HG02938 (cell line): ENCODE data around the gene FAM78A.
"Not testable (repeated sequence)": the region's sequence is repeated elsewhere in the genome, so short reads cannot be mapped to it uniquely, and the experiment has no call there.

Source experiments
- ATAC-seq: cut with Tn5 transposase; IDR thresholded peaks from one replicate; pipeline ENCODE4 v1.9.1; 2021; ENCODE audit warnings: mild to moderate bottlenecking, moderate library complexity; ENCODE audit not compliant: unreplicated experiment

Gene FAM78A

DNA sequence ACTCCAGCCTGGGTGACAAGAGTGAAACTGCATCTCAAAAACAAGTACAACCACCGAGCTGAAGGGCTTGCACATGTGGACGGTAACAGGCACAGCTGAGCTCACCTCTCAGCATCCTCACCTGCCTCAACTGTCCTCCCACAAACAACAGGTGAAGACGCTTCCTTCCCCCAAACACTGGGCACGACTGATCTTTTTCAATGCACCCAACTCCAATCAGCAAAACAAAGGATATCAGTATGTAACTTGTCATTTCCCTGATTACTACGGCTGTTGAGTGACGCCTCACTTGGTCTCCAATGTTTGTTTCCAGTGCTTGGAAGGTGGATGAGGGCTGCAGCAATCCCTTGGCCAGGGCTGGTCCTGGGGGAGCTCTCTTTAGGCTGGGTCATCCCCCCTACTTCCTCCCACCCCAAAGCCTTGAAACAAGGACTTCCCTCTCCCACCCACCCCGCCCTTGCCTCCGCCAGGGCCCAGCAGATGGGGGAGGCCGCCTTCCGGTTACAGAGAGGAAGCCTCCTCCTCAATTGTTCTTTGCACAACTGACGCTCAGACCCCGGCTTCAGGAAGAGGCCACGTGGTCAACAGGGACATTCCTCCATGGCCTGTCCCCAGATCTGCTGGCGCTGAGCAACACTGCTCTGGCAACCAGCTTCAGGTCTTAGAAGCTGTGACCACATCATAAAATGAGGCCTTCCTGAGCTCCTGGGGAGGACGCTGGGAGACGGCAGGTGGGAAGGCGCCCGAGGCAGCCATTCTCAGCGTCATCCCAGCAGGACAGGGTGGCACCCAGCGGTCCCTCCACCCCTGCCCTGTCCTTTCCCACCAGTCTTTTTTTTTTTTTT, 5.9 kb downstream of the FAM78A start:
- ATAC-seq = no peak

DNA sequence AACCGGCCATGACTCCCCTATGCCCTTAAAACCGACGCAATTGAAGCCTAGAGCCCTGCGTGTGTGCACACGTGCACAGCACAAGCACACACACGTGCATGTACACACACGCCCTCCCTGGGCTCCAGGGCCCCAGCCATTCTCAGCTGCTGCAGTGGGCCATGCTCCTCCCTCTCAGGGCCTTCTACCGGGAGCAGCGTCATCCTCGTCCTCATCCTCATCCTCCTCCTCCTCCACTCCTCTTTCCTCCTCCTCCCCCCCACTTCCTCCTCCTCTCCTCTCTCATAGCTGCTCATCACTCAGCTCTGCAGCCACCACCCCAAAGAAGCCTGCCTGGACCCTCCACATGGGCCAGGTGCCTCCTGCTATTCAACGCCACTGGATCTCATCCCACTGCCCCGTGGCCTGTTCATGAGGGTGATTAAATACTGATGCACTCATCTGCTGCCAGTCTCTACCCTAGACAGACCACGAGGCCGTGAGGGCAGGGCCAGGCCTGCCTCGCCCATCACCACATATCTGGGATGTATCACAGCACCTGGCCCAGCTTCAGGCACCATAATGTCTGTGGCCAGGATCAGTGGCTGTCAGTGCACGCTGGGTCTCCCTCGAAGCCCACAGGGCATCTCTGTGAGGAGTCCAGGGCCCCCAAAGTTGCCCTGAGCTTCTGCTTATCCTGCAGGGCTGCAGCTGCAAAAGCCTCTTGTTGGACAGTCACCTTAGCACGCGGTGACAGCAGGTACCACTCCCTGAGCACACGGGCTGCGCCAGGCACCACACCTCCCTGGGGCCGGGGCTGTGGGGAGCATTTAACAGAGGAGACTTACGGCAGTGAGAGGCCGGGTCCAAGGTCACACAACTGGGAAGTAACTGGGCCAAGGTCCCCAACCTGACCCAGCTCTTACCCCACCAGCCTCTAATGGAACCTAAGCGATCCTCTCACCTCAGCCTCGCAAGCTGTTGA, 9.8 kb downstream of the FAM78A start:
- ATAC-seq = no peak

DNA sequence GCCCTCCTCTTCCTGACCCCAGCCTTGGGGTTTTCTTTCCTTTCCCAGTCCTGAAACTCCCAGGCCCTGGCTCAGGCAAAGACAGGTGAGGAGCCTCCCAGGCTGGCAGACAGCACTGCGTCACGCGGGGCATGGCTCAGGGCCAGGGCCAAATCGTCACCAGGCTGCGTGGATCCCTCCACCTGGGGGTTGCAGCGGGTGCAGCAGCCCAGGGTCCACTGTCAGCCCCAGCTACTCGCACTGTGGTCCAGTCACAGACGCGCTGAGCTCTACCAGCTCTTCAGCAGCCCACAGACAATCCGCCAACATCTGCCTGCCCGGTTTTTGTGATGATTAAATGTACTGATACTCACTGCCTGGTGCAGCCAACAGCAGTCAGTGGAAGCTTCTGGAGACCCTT, 12.1 kb downstream of the FAM78A start:
- no peak for ATAC-seq

DNA sequence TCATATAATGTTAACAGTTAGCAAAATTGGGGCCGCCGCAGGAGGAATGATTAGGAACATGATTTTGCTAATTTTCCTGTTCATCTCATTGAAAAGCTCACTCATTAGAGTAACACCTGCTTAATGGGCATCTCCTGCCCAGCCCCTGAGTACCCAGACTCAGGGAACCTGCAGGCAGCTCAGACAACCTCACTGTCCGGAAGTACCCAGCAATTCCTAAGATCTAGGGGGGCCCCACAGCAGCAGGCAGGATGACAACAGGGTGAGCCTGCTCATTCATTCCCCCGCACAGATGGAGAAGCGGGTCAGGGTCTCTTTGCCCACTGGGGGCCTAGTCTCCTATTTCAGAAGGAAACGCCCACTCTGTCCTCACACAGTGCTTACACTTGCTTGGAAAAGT, 12.6 kb downstream of the FAM78A start:
- ATAC-seq = no peak

DNA sequence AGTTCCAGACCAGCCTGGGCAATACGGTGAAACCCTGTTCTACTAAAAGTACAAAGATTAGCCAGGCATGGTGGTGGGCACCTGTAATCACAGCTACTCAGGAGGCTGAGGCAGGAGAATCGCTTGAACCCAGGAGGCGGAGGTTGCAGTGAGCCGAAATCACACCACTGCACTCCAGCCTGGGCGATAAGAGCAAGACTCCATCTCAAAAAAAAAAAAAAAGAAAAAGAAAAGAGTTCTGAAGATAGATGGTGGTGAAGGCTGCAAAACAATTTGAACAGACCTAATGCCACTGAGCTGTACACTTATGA, 13.3 kb downstream of the FAM78A start:
- ATAC-seq = not testable (repeated sequence)

DNA sequence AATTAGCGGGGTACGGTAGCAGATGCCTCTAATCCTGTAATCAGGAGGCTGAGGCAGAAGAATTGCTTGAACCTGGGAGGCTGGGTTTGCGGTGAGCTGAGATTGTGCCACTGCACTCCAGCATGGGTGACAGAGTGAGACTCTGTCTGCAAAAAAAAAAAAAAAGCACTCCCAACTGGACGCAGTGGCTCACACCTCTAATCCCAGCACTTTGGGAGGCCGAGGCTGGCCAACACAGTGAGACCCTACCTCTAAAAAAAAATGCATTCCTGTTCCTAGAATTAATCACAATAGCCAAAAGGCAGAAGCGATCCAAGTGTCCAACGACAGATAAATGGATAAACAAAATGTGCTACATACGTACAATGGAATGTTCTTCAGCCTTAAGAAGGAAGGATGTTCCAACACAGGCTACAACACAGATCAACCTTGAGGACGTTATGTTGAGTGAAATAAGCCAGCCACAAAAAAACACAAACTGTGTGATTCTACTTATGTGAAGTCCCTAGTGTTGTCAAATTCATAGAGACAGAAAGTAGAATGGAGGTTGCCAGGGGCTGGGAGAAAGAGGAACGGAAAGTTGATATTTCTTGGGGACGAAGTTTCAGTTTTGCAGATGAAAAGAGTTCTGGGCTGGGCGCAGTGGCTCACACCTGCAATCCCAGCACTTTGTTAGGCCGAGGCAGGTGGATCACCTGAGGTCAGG, 13.8 kb downstream of the FAM78A start:
- no peak for ATAC-seq

DNA sequence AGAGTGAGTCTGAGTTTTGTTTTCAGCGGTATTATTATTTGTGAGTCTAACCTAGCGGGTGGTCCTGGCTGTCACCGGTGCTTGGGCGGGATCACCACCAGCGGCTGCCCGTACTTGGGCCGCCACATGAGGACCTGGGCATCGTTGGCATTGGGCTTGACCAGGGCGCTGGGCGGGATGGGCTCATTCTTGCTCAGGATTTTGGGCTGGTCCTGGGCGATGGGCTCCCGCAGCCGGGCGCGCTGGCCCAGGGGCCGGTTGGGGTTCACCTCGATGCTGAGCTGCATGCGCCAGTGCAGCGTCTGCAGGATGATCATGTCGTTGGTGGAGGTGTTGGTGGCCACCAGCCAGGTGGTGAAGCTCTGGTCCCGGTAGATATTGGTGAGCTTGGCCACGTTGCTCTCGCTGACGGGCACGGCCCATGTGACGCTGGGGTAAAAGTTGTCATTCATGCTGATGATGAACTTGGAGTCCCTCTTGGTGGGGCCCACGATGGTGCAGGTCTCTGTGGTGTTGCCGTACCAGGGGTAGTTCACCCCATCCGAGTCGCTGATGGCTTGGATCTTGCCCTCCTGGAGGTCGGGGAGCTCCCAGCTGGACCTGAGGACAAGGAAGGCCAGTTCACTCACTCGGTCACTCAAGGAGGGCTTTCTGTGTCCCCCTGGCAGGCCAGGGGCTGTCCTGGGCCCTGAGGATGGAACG, 15.4 kb downstream of the FAM78A start:
- ATAC-seq = no peak

DNA sequence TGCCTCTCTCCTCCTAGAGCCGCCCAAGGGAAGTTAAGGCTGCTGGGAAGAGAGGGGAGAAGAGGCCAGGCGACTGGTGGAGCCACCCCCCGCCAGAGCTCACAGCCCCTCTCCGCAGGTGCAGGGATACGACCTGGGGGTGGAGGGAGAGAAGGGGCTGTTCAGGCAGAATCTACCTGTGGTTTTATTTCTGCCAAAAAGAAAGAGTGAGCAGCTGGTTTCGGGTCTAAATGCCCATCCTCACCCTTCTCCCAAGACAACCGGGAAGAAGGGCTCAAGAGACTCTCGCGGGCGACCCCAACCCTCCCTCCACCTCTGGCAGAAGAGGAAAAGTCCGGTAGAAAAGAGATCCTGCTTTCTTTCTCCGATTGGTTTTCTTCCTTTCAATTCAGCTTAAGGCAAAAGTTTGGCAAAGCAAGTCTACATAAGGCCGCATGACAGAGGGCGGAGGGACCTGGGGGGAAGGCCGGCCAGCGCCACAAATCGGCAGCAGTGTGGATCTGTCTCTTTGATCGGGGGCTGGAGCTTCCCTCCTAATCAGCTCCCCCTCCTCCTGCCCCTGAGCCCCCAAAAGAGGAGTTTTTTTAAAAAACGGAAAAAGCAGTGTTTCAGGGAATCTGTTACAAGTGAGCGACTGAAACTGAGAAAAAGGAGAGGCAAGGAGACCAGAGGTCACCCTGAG, 16.3 kb downstream of the FAM78A start:
- ATAC-seq = no peak

DNA sequence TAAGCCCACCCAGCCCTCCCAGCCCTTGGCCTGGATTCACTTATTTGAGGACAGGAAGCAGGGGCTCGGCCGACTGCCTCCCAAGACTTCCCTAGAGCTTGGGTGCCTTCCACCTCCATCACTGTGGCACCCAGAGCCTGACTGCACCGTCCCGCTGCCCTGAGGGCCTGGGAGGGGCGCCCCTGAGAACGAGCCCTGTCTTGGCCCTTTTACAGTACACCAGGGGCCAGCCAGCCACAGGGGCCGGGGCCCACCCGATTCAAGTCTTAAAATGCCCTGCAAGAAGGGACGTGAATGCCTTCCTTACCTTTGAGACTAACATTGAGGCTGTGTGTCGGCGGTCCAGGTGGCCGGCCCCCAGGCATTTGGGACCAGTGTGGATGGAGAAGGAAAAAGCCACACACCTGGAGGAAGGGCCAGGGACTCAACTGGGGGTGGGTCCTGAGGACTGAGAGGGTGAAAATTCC, 16.8 kb downstream of the FAM78A start:
- no peak for ATAC-seq

DNA sequence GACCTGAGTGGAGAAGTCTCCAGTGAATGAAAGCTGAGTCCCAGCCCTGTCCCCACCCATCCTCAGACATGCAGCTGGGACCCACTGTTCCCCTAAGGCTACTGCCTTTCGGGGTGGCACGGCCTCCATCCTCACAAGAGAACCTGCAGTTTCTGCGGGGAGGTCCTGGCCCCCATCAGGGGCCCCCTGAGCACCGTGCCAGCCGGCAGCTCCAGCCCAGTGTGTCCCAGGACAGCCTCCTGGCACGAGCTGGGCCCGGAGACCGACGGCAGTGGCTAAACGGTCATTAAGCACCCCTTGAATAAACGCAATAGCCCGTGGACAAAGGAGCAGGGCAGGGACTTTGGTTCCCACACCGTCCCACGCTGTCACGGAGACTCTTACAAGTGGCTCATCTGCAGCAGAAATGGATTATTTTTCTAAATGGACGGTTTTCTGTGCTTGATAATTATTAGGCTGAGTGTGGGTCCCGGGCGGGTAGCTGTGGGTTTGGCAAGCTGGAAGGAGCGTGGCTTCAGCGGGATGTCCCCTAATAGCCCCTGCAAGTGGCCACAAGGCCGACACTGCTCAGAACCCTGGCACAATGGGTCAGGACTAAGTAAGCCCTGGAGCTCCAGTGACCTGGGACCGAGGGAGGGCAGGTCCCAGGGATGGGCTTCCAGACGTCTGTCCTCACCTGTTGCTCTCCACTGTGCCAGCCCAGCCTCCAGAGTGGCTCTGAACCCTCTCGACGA, 17.4 kb downstream of the FAM78A start:
- ATAC-seq = no peak

DNA sequence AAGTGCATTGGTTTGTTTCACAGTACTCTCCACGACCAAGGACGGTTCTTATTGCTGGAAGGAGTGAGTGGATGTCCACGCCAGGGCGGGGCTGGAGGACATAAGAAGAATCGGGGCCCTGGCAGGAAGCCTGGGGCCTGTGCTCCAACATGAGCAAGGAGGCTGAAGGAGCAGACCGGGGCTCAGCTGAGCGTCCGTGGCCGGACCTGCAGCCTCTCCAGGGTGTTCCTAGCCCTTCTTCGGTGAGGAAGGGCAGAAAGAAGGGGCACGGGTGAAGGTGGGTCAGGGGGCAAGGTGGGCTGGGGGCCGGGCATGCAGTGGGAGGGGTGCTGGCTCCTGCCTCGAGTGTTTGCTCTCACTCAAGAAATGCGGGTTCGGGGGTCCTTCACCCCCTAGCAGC, 18.1 kb downstream of the FAM78A start:
- no peak for ATAC-seq

DNA sequence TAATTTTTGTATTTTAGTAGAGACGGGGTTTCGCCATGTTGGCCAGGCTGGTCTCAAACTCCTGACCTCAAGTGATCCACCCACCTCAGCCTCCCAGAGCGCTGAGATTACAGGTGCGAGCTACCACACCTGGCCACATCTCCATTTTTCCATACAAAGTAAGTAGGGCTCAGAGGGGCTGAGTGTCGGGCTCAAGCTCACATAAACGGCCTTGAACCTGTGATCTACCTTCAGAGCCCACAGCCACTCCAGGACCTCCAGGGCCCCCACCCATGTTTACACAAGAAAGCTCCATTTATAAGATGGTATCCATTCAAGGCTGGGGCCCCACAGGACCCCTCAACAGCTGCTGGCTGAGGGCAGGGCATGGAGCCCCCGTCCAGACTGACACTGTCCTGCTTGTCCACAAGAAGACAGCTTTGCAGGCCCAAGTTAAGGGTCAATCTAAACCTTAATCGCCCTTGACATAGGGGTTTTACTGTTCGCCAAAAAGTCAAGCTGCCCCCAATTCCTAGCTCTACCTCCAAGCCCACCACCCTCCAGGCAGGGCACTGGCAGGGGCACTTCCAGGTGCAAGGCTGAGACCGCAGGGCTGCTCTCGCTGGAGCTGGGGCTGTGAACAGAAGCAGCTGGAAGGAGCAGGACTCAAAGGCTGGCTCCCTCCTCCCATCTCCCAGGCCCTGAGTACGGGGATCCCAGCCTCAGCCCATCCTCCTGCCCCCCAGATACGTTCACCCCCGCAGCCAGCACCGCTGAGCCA, 18.9 kb downstream of the FAM78A start:
- no peak for ATAC-seq

DNA sequence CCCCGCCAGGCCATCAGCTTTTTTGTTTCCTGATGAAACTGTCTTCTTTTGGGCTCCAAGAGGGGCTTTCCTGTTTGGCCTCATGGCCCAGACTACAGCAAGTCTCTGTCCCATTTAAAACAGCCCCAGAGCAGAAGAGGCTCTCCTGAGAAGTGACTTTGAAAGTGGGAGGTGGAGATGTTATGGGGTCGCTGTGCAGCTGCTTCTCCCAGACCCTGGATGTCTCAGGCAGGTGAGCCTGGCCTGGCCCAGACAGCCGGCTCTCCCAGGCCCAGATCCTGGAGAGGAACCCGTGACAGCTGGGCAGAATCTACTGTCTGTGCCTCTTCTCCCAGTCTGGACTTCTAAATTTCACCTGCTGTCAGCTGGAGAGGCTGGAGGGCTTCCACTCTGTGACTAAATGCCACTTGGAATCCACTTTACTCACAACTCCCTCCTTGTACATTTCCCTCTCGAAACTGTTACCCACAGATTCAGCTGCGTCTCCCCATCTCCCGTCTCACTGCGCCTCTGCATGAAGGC, 20.6 kb downstream of the FAM78A start:
- ATAC-seq = no peak

DNA sequence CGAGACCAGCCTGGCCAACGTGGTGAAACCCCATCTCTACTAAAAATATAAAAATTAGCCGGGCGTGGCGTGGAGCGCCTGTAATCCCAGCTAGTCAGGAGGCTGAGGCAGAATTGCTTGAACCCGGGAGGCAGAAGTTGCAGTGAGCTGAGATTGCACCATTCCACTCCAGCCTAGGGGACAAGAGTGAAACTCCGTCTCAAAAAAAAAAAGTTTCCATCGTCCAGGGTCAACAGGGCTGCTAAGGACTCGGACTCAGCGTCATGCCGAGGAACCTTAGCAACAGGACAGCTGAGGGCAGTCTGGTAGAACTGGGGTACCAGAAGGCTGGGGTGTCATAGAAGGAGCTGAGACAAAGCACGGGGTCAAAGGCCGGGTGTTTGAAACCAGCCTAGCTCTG, 21.7 kb downstream of the FAM78A start:
- no peak for ATAC-seq

DNA sequence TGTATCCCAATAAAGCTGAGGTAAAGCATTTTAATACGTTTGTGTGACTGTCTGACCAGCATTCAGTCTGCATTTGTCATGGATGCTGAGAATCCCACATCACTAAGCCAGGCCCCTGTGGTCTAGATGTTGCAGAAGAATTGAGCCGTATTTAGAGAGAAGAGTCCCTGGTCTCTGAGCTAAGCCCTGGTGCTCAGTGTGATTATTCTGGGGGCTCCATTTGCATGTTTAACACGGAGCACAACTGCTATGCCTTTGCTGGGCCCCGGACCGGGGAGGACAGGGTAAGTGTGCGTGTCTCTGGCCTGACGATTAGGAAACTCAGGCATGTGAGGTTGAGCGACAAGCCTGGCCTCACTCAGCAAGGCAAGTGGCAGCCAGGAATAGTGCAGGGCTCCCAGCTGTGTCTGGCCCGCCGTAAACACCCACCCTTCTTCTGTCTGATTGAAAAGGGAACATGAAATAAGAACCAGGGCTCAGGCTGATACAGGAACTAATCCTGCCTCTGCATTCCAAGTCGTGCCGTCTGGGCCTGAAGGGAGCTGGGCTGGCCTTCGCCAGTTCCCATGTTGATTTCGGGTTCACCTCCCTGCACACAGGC, 22.3 kb downstream of the FAM78A start:
- ATAC-seq = no peak

DNA sequence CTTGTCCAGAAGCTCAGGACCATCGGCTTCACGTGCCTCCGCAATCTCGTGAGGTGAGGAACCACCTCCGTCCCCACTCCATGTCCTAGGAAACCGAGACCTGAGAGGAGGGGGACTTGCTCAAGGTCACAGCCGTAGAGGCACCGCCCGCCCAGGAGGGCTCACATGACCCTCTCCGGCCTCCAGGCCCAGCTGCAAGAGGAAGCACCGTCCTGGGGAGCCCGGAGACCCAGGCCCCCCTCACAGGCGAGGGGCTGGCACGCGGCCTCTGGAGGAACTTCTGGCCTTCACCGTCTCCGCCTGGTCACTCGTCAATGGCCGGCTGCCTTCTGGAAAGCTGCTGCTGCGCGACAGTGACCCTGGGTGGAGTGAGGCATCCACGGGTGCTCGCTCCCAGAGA, 24.2 kb downstream of the FAM78A start:
- no peak for ATAC-seq

DNA sequence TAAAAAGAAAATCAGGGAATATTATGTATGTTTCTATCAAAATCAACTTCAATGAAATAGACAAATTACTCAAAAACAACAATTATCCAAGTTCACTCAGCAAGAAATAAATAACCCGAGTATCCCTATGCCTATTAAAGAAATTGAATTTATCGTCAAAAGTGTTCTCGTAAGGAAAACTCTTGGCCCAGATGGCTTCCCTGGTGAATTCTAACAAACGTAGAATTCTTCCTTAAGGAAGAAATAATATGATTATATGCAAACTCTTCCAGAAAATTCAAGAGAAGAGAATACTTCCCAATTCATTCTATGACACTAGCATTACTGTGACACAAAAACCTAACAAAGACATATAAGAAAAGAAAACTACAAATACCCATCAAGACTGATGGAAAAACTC, 29.7 kb downstream of the FAM78A start:
- no peak for ATAC-seq

DNA sequence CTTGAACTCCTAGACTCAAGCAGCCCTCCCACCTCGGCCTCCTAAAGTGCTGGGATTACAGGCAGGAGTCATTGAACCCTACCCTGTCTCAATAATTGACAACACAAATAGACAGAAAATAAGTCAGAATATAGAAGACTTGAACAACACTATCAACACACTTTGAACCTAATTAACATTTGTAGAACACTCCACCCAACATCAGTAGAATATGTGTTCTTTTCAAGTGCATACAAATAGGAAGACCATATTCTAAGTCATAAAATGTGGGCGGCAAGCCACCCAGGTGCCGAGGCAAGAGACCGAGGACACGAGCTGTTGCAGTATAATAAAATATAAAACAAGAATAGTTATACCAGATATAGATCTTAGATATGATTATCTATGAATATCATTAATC, 32.0 kb downstream of the FAM78A start:
- not testable (repeated sequence) for ATAC-seq
